ENCODE results near the gene TCFL5.

DNA sequence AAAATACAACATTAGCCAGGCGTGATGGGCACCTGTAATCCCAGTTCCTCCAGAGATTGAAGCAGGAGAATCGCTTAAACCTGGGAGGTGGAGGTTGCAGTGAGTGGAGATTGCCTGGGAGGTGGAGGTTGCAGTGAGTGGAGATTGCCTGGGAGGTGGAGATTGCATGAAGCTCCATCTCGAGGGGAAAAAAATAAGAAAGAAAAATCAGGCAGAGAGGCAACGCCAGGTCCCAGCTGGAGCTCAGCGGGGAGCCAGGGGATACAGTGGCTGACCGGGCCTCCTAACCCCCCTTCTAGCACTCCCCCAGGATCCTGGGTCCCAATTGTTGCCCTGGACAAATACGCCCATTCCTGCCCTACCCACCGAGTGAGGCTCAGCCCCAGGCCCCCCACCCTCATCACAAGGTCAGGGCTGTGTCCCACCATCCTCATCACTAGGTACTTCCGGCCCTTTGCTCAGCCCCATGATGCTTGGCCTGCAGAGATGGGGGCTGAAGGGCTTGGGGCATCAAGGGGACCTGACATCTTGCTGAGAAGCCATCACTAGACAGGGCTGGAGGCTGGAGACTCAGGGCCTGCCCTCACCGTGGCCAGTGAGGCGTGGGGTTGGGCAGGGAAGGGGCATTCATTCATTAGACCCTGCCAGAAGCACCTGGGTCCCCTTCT, 55.1 kb downstream of the TCFL5 start:
- TF ChIP-seq EZH2 (IDR thresholded peaks at IDR 0.05; ENCODE audit: borderline replicate concordance, low read depth, low read length, severe bottlenecking) (no peak), POLR2A (IDR thresholded peaks at IDR 0.05; ENCODE audit: low read depth, low read length) (no peak), POLR2AphosphoS5 (IDR thresholded peaks at IDR 0.05; ENCODE audit: insufficient read depth, low read depth, low read length) (no peak), FOS (IDR thresholded peaks at IDR 0.05; ENCODE audit: borderline replicate concordance, insufficient read depth, low read length) (no peak)
- TF ChIP-seq, protein P1, sequence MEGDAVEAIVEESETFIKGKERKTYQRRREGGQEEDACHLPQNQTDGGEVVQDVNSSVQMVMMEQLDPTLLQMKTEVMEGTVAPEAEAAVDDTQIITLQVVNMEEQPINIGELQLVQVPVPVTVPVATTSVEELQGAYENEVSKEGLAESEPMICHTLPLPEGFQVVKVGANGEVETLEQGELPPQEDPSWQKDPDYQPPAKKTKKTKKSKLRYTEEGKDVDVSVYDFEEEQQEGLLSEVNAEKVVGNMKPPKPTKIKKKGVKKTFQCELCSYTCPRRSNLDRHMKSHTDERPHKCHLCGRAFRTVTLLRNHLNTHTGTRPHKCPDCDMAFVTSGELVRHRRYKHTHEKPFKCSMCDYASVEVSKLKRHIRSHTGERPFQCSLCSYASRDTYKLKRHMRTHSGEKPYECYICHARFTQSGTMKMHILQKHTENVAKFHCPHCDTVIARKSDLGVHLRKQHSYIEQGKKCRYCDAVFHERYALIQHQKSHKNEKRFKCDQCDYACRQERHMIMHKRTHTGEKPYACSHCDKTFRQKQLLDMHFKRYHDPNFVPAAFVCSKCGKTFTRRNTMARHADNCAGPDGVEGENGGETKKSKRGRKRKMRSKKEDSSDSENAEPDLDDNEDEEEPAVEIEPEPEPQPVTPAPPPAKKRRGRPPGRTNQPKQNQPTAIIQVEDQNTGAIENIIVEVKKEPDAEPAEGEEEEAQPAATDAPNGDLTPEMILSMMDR (IDR thresholded peaks at IDR 0.05; ENCODE audit: extremely low read depth in 1 of 2, insufficient read depth in 1 of 2, low read depth in 1 of 2, low read length in 2 of 2) = no peak
- TF ChIP-seq, protein P2, sequence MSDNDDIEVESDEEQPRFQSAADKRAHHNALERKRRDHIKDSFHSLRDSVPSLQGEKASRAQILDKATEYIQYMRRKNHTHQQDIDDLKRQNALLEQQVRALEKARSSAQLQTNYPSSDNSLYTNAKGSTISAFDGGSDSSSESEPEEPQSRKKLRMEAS (IDR thresholded peaks at IDR 0.05; ENCODE audit: insufficient read depth, insufficient read length) = no peak

Measured in endothelial cell of umbilical vein (primary cell).